ENCODE results near the gene ARL2. TPM values are rescaled to one million over a fixed set of nuclear protein-coding genes. Genes with fewer than 3 reads are reported as not detected.

Gene ARL2
- total RNA-seq, 1 donor from 2014 or later: 118 TPM

DNA sequence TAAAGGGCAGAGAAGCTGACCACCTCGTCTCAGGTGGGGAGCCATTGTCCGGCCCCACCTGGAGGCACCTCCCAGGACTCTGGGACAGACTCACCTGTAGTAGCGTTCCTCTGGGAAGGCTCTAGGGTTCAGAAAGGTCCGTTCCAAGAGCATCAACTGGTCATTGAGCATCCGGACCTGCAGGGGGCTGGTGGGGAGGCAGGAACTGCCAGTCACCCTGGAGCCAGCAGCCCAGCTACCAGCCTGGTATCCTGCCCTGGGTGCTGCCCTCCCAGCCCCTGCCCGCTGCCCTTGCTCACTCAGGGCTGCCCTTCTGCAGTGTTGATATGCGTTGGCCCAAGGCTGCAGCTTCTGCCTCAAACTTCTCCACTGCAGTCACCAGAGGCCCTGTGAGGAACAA, 31.8 kb downstream of the ARL2 start:
- Mint-ChIP-seq H3K36me3 (ENCODE audit: unreplicated experiment) (peaks cover 9% of the 10 kb centered on the region), H3K4me3 (ENCODE audit: unreplicated experiment) (no peak overlapping the region), H3K27ac (ENCODE audit: unreplicated experiment) (no peak overlapping the region), H3K27me3 (ENCODE audit: unreplicated experiment) (no peaks in the 10 kb centered on the region), H3K9me3 (ENCODE audit: unreplicated experiment) (no peaks in the 10 kb centered on the region), H3K4me1 (ENCODE audit: unreplicated experiment) (peaks cover 14% of the 10 kb centered on the region)
- no peak for DNase-seq (ENCODE audit: extremely low spot score, unreplicated experiment)
- TF ChIP-seq, protein P1, sequence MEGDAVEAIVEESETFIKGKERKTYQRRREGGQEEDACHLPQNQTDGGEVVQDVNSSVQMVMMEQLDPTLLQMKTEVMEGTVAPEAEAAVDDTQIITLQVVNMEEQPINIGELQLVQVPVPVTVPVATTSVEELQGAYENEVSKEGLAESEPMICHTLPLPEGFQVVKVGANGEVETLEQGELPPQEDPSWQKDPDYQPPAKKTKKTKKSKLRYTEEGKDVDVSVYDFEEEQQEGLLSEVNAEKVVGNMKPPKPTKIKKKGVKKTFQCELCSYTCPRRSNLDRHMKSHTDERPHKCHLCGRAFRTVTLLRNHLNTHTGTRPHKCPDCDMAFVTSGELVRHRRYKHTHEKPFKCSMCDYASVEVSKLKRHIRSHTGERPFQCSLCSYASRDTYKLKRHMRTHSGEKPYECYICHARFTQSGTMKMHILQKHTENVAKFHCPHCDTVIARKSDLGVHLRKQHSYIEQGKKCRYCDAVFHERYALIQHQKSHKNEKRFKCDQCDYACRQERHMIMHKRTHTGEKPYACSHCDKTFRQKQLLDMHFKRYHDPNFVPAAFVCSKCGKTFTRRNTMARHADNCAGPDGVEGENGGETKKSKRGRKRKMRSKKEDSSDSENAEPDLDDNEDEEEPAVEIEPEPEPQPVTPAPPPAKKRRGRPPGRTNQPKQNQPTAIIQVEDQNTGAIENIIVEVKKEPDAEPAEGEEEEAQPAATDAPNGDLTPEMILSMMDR (IDR thresholded peaks at IDR 0.05): no peak

DNA sequence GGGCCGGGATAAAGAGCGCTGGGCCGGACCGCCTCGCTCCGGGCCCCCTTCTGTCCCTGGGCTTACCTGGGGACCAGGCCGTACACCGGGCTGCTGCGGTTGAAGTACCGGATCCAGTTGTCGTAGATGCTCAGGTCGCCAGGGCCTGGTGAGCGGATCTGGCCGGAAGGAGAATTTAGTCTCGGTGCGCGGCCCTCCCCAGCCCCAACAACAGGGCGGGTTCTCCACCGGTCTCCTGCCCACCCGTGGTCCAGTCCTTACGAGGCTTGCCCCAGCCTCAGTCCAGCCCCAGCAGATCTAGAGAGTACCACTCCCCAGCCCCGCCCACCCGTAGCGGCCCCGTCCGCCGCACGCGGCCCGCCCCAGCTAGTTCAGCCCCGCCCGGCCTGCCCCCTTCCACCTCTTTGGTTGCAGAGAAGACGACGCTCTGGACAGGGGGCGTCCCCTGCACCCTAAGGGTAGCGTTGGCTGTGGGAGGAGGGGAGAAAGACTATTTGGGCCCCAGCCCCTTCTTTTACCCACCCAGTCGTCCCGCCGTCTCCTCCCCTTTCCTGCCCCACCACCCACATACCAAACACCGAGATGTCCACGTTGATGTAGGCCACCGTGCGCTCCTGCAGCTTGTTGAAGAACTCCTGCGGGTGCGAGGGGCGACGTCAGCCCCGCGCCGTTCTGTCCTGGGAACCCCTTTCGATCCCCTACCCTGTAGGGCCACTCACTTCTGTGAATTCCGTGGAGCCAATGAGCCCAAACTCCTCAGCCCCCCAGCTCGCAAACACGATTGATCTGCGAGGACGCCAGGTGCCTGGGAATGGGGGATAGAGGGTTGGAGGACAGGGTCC, 33.8 kb downstream of the ARL2 start:
- H3K4me1 Mint-ChIP-seq (ENCODE audit: unreplicated experiment): peaks cover 2% of the 10 kb centered on the region
- no peaks in the 10 kb centered on the region for H3K9me3 Mint-ChIP-seq (ENCODE audit: unreplicated experiment)
- no peak overlapping the region for H3K27ac Mint-ChIP-seq (ENCODE audit: unreplicated experiment)
- no peak overlapping the region for H3K4me3 Mint-ChIP-seq (ENCODE audit: unreplicated experiment)
- H3K27me3 Mint-ChIP-seq (ENCODE audit: unreplicated experiment): no peaks in the 10 kb centered on the region
- no peak for DNase-seq (ENCODE audit: extremely low spot score, unreplicated experiment)
- TF ChIP-seq, protein P1 (IDR thresholded peaks at IDR 0.05): no peak
- H3K36me3 Mint-ChIP-seq (ENCODE audit: unreplicated experiment): peaks cover 9% of the 10 kb centered on the region

DNA sequence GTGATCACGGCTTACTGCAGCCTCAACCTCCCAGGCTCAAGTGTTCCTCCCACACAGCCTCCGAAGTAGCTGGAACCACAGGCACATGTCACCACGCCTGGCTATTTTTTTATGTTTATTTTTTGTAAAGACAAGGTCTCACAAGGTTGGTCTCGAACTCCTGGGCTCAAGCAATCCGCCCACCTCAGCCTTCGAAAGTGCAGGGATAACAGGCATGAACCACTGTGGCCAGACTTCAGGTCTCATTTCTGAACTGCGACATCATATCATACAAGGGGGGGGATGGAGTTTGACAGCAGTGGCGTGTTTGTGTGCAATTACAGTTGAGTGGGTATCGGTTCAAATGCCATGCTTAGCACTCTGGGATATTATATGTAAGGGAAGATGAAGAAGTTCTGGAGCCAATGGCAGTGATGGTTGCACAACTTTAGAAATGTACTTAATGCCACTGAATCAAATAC, 37.5 kb downstream of the ARL2 start:
- no peaks in the 10 kb centered on the region for H3K27me3 Mint-ChIP-seq (ENCODE audit: unreplicated experiment)
- no peaks in the 10 kb centered on the region for H3K4me1 Mint-ChIP-seq (ENCODE audit: unreplicated experiment)
- H3K4me3 Mint-ChIP-seq (ENCODE audit: unreplicated experiment): no peak overlapping the region
- no peaks in the 10 kb centered on the region for H3K9me3 Mint-ChIP-seq (ENCODE audit: unreplicated experiment)
- no peaks in the 10 kb centered on the region for H3K36me3 Mint-ChIP-seq (ENCODE audit: unreplicated experiment)
- TF ChIP-seq, protein P1 (IDR thresholded peaks at IDR 0.05): no peak
- no peak for DNase-seq (ENCODE audit: extremely low spot score, unreplicated experiment)
- no peak overlapping the region for H3K27ac Mint-ChIP-seq (ENCODE audit: unreplicated experiment)

DNA sequence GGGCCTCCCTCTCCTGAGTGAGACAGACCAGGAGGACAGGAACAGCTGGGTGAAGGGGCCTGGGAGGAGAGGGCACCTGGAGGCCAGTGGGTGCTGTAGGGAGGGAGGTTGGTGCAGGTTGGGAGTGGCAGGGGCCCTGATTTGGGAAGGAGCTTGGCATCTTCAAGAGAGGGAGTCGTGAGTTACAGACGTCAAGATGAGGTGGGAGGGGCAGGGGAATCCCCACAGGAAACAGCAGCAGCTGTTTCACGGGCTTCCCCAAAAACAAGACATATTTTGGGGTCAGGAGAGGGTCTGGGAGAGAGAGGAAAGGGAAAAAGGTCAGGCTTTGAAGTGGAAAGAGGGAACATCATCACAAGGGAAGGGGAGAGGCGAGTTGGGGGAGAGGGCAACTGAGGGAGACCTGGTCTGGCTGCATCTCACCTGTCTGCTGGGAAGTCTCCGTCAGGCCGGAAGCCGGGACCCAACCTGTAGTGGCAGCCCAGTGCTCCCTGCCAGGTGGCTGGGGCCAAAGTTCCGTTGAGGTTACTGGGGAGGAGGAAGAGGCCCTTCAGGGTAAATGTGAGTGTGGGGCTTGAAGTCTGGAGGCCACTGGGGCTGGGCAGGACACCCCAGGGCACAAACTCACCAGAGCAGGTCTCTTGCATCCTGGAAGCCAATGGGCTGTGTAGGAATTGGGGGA, 40.0 kb downstream of the ARL2 start:
- Mint-ChIP-seq H3K36me3 (ENCODE audit: unreplicated experiment) (no peaks in the 10 kb centered on the region), H3K27me3 (ENCODE audit: unreplicated experiment) (no peaks in the 10 kb centered on the region), H3K9me3 (ENCODE audit: unreplicated experiment) (no peaks in the 10 kb centered on the region), H3K4me1 (ENCODE audit: unreplicated experiment) (no peaks in the 10 kb centered on the region), H3K4me3 (ENCODE audit: unreplicated experiment) (no peak overlapping the region), H3K27ac (ENCODE audit: unreplicated experiment) (no peak overlapping the region)
- DNase-seq (ENCODE audit: extremely low spot score, unreplicated experiment): no peak
- TF ChIP-seq, protein P1 (IDR thresholded peaks at IDR 0.05): no peak

DNA sequence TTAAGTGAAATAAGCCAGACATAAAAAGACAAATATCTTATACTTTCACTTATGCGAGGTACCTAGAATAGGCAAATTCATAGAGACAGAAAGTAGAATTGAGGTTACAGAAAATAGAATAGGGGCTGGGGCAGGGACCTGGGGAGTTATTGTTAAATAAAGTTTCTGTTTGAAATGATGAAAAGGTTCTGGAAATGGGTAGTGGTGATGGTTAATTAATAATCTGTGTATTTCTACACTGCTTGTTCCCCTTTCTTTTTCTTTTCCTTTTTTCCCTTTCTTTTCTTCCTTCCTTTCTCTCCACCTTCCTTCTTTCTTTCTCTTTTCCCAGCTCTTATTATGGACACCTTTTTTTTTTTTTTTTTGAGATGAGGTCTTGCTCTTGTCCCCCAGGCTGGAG, 41.6 kb downstream of the ARL2 start:
- no peaks in the 10 kb centered on the region for H3K36me3 Mint-ChIP-seq (ENCODE audit: unreplicated experiment)
- TF ChIP-seq, protein P1 (IDR thresholded peaks at IDR 0.05): no peak
- no peak for DNase-seq (ENCODE audit: extremely low spot score, unreplicated experiment)
- no peak overlapping the region for H3K27ac Mint-ChIP-seq (ENCODE audit: unreplicated experiment)
- H3K4me1 Mint-ChIP-seq (ENCODE audit: unreplicated experiment): no peaks in the 10 kb centered on the region
- H3K4me3 Mint-ChIP-seq (ENCODE audit: unreplicated experiment): no peak overlapping the region
- no peaks in the 10 kb centered on the region for H3K27me3 Mint-ChIP-seq (ENCODE audit: unreplicated experiment)
- no peaks in the 10 kb centered on the region for H3K9me3 Mint-ChIP-seq (ENCODE audit: unreplicated experiment)
